ENCODE measurements around the gene VANGL2.

Gene VANGL2

GRCh38 chr1:160357286-160358002 is 42.9 kb upstream of the VANGL2 start:
- Mint-ChIP-seq H3K27ac (peak overlapping the region; percentile 40), H3K9me3 (no peaks in the 10 kb centered on the region), H3K27me3 (ENCODE audit: low read depth, poor library complexity) (no peaks in the 10 kb centered on the region), H3K4me1 (peaks cover 14% of the 10 kb centered on the region), H3K36me3 (ENCODE audit: low read depth) (peaks cover 72% of the 10 kb centered on the region), H3K4me3 (no peak overlapping the region)
- no peak for TF ChIP-seq CTCF (IDR thresholded peaks at IDR 0.05)
- no peak for DNase-seq

GRCh38 chr1:160358073-160358472 is 42.3 kb upstream of the VANGL2 start:
- H3K4me3 Mint-ChIP-seq: no peak overlapping the region
- H3K36me3 Mint-ChIP-seq (ENCODE audit: low read depth): peaks cover 65% of the 10 kb centered on the region
- peak overlapping the region; percentile 9 for H3K27ac Mint-ChIP-seq

GRCh38 chr1:160359559-160360226 is 40.7 kb upstream of the VANGL2 start:
- Mint-ChIP-seq H3K36me3 (ENCODE audit: low read depth) (peaks cover 51% of the 10 kb centered on the region), H3K27ac (peak overlapping the region; percentile 53), H3K4me3 (no peak overlapping the region), H3K4me1 (peaks cover 35% of the 10 kb centered on the region), H3K27me3 (ENCODE audit: low read depth, poor library complexity) (no peaks in the 10 kb centered on the region), H3K9me3 (no peaks in the 10 kb centered on the region)
- TF ChIP-seq CTCF (IDR thresholded peaks at IDR 0.05): no peak
- DNase-seq: no peak

More at GRCh38 chr1:160358073-160358472, 42.3 kb upstream of the VANGL2 start:
- H3K4me1 Mint-ChIP-seq: peaks cover 20% of the 10 kb centered on the region
- H3K27me3 Mint-ChIP-seq (ENCODE audit: low read depth, poor library complexity): no peaks in the 10 kb centered on the region
- no peak for DNase-seq
- TF ChIP-seq CTCF (IDR thresholded peaks at IDR 0.05): no peak
- no peaks in the 10 kb centered on the region for H3K9me3 Mint-ChIP-seq

- Mint-ChIP-seq H3K4me1 (peaks cover 40% of the 10 kb centered on the region), H3K27ac (no peak overlapping the region), H3K4me3 (no peak overlapping the region), H3K9me3 (no peaks in the 10 kb centered on the region), H3K27me3 (ENCODE audit: low read depth, poor library complexity) (no peaks in the 10 kb centered on the region), H3K36me3 (ENCODE audit: low read depth) (peaks cover 48% of the 10 kb centered on the region)
- TF ChIP-seq CTCF (IDR thresholded peaks at IDR 0.05): no peak
- no peak for DNase-seq
These were observed 40.1 kb upstream of the VANGL2 start for GRCh38 chr1:160360227-160360695.

GRCh38 chr1:160361199-160361598 is 39.2 kb upstream of the VANGL2 start:
- Mint-ChIP-seq H3K27me3 (ENCODE audit: low read depth, poor library complexity) (no peaks in the 10 kb centered on the region), H3K27ac (peak overlapping the region; percentile 75), H3K4me3 (no peak overlapping the region), H3K9me3 (no peaks in the 10 kb centered on the region), H3K4me1 (peaks cover 43% of the 10 kb centered on the region), H3K36me3 (ENCODE audit: low read depth) (peaks cover 38% of the 10 kb centered on the region)
- TF ChIP-seq CTCF (IDR thresholded peaks at IDR 0.05): no peak
- DNase-seq: no peak
